HG02759 (cell line): ENCODE data around the gene RACGAP1.
A peak's percentile ranks its signal among the peaks of the same experiment; 100 is the strongest.

ENCODE experiments used
- ATAC-seq: cut with Tn5 transposase; IDR thresholded peaks from one replicate; pipeline ENCODE4 v1.9.1; 2021; ENCODE audit warnings: mild to moderate bottlenecking, moderate library complexity; ENCODE audit not compliant: unreplicated experiment

Gene RACGAP1

GRCh38 chr12:50057000-50057841 is 31.9 kb upstream of the RACGAP1 start, which contains the start of gene ASIC1:
ASIC1 (plus strand) TSS chr12:50057596; CDS start chr12:50058767, 1,171 bp downstream.
- ATAC-seq: peak; percentile 52

- ATAC-seq: no peak
These were observed 31.3 kb upstream of the RACGAP1 start for GRCh38 chr12:50056639-50056976.

- ATAC-seq: no peak
These were observed 30.7 kb upstream of the RACGAP1 start for GRCh38 chr12:50055831-50056638.

- ATAC-seq: no peak
These were observed 28.3 kb upstream of the RACGAP1 start for GRCh38 chr12:50053583-50053982.

GRCh38 chr12:50052964-50053363 is 27.7 kb upstream of the RACGAP1 start:
- no peak for ATAC-seq

- ATAC-seq: no peak
These were observed 27.2 kb upstream of the RACGAP1 start for GRCh38 chr12:50052544-50052943.

- ATAC-seq: no peak
These were observed 26.0 kb upstream of the RACGAP1 start for GRCh38 chr12:50051101-50051806.

GRCh38 chr12:50050410-50051098 is 25.3 kb upstream of the RACGAP1 start:
- no peak for ATAC-seq

- ATAC-seq: no peak
These were observed 24.8 kb upstream of the RACGAP1 start for GRCh38 chr12:50050119-50050385.

- ATAC-seq: no peak
These were observed 24.2 kb upstream of the RACGAP1 start for GRCh38 chr12:50049254-50050118.

GRCh38 chr12:50047693-50048250 is 22.5 kb upstream of the RACGAP1 start:
- no peak for ATAC-seq

GRCh38 chr12:50043854-50044253 is 18.6 kb upstream of the RACGAP1 start:
- ATAC-seq: no peak

- no peak for ATAC-seq
These were observed 18.0 kb upstream of the RACGAP1 start for GRCh38 chr12:50043308-50043707.

GRCh38 chr12:50042693-50043092 is 17.4 kb upstream of the RACGAP1 start:
- ATAC-seq: no peak

GRCh38 chr12:50041962-50042361 is 16.7 kb upstream of the RACGAP1 start:
- no peak for ATAC-seq

- ATAC-seq: no peak
These were observed 16.0 kb upstream of the RACGAP1 start for GRCh38 chr12:50041062-50041860.

GRCh38 chr12:50040657-50041056 is 15.4 kb upstream of the RACGAP1 start:
- no peak for ATAC-seq

GRCh38 chr12:50039151-50039835 is 14.0 kb upstream of the RACGAP1 start:
- peak; percentile 56 for ATAC-seq
